Anterior cingulate cortex (tissue), 58 donors: ENCODE measurements around the gene KIAA0753.

Source experiments
- DNase-seq, 58 donors: peaks; one replicate each; lab custom pipeline; 2025; lab: John Stamatoyannopoulos, UW

Gene KIAA0753

DNA sequence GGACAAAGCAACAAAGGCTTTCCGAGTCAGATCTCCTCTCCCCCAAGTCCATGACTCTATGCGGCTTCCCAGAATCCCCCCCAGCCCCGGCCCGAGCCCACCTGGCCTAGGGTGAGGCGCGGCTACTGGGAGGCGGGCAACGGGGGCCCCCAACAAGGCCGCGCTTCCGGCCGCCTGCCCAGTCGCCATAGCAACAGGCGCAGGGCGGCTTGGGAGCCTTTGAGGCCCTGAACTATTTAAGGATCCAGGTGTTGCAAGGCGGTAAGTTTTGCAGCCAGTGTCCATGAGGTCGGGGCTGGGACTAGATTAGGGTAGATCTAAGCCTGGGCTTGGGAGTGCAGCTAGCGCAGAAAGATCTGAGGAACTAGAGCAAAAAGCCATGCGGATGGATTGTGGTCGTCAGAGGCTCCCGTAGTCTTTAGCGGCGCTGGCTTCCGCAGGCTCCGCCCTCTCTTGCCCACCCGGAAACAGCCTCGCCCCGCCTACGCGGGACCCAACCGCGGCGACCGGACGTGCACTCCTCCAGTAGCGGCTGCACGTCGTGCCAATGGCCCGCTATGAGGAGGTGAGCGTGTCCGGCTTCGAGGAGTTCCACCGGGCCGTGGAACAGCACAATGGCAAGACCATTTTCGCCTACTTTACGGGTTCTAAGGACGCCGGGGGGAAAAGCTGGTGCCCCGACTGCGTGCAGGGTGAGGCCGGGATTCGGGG, at the start of gene KIAA0753, which contains the start of gene TXNDC17:
Gene KIAA0753, minus strand, starts transcription at position 176 of the 711 bp plus-strand sequence. CDS start 5,608 bp downstream, outside the sequence.
Gene TXNDC17, plus strand, starts transcription at position 525 of the 711 bp plus-strand sequence. Its CDS starts 23 bp downstream, at position 548.
- peak; percentile 55 to 95 (median 86) for DNase-seq

GRCh38 chr17:6688944-6689343, 48.4 kb upstream of the KIAA0753 start:
- DNase-seq, result no peak

DNA sequence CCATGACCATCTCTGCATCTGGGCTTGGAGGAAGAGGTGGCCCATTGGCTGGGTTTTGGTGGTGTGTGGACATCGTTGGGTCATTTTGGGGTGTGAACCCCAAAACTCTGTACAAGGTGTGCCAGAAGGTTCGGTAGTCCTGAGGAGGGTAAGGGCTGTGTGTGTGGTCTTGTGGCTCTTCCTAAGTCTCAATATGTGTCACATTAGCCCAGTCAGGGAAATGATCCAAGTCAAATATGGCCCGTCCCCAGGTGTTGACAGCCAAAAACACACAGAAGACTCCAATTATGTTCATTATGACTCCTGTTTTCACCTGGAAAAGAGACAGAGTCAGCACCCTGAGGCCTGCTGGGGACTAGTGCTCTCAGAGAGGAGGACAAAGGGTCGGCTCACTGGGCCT, 45.5 kb upstream of the KIAA0753 start:
- no peak for DNase-seq

DNA sequence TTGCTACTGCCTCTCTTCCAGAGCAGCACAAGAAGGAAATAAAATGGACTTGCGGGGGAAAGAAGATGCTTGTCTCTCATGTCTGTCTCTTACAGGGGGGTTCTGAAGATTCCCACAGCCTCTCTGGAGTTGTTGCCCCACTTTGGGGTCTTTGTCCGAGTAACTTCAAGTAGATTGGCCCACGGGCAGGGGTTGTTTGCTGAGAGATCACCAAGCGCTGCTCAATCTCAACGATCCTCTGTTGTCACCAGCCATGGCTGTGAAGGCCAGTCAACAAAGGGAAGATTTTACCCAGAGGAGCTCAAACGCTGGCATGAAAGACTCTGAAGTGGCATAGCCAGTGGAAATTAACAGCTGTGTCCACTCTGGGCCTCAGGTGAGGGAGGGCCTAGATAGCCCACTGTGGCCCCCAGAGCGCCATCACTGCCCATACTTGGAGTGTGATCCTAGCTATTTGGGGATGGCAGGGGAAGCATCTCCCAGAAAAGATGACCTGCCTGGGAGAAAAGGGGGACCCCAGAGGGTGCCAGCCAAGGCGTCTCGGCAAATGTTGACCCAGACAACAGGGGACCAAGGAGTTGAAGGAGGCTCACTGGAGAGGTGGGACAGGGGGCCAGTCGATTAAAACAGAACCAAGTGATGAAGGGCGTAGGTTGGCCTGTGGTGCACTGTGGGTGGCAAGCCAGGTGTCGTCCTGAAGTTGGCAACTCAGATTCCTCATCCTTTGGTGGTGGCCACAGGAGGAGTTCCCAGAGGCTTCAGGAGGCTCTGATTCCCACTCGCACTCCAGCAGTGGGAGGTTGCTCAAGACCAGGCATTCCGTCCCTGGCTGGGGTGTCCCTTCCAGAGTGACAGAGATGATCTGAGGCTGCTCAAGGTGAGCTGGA, 44.6 kb upstream of the KIAA0753 start:
- no peak for DNase-seq

DNA sequence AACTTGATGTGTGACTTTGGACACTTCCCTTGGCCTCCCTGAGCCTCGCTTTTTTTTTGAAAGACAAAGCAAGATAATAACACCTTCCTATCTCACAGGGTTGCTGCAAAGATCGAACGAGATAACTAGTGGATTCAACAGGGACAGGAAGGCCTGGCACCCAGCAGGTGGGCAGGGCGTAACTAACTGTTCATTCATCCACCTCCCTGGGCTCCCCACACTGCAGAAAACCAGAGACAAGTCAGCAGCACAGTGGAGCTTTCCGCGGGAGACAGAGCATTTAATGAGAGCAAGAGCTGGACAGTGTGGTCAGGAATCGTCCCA, 43.9 kb upstream of the KIAA0753 start:
- no peak for DNase-seq

DNA sequence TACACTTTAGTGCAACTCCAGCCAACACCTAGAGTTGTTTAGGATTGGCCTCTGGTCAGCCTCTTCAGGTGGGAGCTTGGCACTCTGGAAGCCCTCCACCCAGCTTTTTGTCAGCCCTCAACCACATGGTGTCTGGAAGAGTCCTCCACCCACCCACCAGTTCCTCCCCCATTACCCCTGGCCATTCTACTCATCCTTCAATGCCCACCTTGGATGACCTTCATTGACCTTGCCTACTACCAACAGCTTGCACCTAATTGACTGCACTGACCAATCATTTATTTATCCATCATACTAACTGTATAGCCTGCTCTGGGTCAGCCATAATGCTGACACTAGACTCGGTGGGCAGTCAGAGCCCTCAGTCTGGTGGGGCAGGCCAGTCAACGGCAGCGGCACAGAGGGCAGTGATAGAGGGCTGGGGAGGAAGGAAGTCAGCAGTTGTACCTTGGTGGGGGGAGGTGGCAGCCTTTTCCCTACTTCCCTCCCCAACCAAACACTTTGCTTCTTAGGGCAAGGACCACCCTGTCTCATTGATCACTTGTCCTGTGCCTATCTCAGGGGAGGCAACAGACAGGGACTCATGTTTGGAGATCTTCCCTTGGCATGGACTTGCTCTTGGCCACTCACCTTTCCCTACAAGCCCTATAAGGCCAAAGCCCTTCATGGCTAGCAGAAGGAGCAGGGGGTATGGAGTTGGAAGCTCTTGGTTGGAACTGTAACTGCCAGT, 43.4 kb upstream of the KIAA0753 start:
- DNase-seq, result no peak

GRCh38 chr17:6683081-6683684, 42.7 kb upstream of the KIAA0753 start:
- DNase-seq, result no peak

GRCh38 chr17:6682339-6682738, 41.8 kb upstream of the KIAA0753 start:
- no peak for DNase-seq

DNA sequence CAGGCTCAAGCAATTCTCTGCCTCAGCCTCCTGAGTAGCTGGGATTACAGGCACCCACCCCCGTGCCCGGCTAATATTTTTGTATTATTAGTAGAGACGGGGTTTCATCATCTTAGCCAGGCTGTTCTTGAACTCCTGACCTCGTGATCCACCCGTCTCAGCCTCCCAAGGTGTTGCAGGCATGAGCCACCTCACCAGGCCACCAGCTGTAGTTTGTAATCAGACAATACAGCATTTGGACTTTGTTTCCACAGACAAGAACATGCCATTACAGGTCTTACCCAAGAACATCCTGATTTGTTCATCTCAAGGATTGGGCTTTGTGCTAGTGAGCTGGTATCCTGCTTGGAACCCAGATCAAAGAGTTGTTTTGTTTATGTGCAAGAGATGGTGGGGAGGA, 41.2 kb upstream of the KIAA0753 start:
- no peak for DNase-seq

GRCh38 chr17:6681176-6681575, 40.7 kb upstream of the KIAA0753 start:
- no peak for DNase-seq

- no peak for DNase-seq
These were observed 38.7 kb upstream of the KIAA0753 start for GRCh38 chr17:6679241-6679640.

GRCh38 chr17:6677946-6678345, 37.4 kb upstream of the KIAA0753 start:
- DNase-seq, result no peak

GRCh38 chr17:6677158-6677831, 36.8 kb upstream of the KIAA0753 start:
- DNase-seq, result no peak

GRCh38 chr17:6676802-6677157, 36.3 kb upstream of the KIAA0753 start:
- no peak for DNase-seq

- no peak for DNase-seq
These were observed 34.8 kb upstream of the KIAA0753 start for GRCh38 chr17:6675201-6675825.

- DNase-seq, result no peak
These were observed 34.1 kb upstream of the KIAA0753 start for GRCh38 chr17:6674586-6674985.

GRCh38 chr17:6671431-6671830, 30.9 kb upstream of the KIAA0753 start:
- no peak for DNase-seq

DNA sequence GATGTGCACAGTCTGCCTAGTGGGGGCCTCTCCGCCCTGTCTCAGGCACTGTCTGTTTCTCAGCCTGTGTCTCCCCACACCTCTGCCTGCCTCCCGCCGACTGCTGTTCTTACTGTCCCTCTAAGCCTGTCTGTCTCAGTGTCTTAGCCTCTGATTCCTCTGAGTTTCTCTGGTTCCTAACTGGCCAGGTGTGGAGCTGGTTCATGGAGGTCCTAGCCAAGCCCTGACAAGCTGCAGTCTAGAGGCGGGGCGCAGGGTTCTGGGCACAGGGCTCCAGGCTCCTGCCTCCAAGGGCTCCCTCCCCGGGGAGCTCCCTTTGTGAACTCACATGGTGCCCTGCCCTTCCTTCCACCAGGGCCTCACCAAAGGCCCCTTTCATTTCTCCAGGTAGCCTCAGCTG, 30.5 kb upstream of the KIAA0753 start:
- no peak for DNase-seq

GRCh38 chr17:6670571-6670970, 30.1 kb upstream of the KIAA0753 start:
- DNase-seq, result no peak
